Gastroesophageal sphincter (tissue), 3 donors: Measurements from ENCODE around the gene DACT1.

ENCODE experiments used
- EP300 ChIP-seq: sonication (generic); formaldehyde crosslinking; IDR thresholded peaks from one replicate; pipeline ENCODE4 v1.6.1; 2017; ENCODE audit warnings: antibody characterized with exemption, mild to moderate bottlenecking
- POLR2A ChIP-seq, 2 donors: fragments of 450-650 bp; IDR thresholded peaks; one replicate each; pipeline ENCODE4 v1.6.1; 2017; ENCODE audit warnings: antibody characterized with exemption in 2 of 2, mild to moderate bottlenecking in 2 of 2, moderate library complexity in 1 of 2
- TF ChIP-seq, protein P1 (sequence below), 4 experiments: fragments of 200-600 bp in 2 of 4; fragments of 450-650 bp in 2 of 4; sonication (generic) in 1 of 4; IDR thresholded peaks; one replicate each; pipeline ENCODE4 v1.5.1; 2017 to 2019; ENCODE audit warnings: antibody characterized with exemption in 4 of 4, mild to moderate bottlenecking in 2 of 4, moderate library complexity in 2 of 4

GRCh38 chr14:58673722-58674121, 36.0 kb downstream of the DACT1 start:
- TF ChIP-seq, protein P1, sequence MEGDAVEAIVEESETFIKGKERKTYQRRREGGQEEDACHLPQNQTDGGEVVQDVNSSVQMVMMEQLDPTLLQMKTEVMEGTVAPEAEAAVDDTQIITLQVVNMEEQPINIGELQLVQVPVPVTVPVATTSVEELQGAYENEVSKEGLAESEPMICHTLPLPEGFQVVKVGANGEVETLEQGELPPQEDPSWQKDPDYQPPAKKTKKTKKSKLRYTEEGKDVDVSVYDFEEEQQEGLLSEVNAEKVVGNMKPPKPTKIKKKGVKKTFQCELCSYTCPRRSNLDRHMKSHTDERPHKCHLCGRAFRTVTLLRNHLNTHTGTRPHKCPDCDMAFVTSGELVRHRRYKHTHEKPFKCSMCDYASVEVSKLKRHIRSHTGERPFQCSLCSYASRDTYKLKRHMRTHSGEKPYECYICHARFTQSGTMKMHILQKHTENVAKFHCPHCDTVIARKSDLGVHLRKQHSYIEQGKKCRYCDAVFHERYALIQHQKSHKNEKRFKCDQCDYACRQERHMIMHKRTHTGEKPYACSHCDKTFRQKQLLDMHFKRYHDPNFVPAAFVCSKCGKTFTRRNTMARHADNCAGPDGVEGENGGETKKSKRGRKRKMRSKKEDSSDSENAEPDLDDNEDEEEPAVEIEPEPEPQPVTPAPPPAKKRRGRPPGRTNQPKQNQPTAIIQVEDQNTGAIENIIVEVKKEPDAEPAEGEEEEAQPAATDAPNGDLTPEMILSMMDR (IDR thresholded peaks at IDR 0.05), result no peak
- TF ChIP-seq EP300 (no peak), POLR2A (IDR thresholded peaks at IDR 0.05) (no peak)
